OCI-LY1 (cell line): ENCODE results near the gene MEGF8.

Experiments used
- H2AFZ ChIP-seq: fragments of 200-600 bp; sonication (generic), shearing (Covaris generic); 2 replicates; pipeline ENCODE4 v1.6.0; 2014; ENCODE audit warnings: antibody characterized with exemption, mild to moderate bottlenecking, low read length
- H3F3A ChIP-seq: fragments of 200-600 bp; sonication (generic), shearing (Covaris generic); 2 replicates; pipeline ENCODE4 v1.6.0; 2014; ENCODE audit warnings: mild to moderate bottlenecking, antibody characterized with exemption, low read length, moderate library complexity; ENCODE audit not compliant: insufficient read depth
- H3K27ac ChIP-seq: fragments of 200-600 bp; sonication (generic); 2 replicates; pipeline ENCODE4 v1.5.1; 2014; ENCODE audit warnings: low read length, mixed run types, mild to moderate bottlenecking, low read depth; ENCODE audit not compliant: poor library complexity, severe bottlenecking
- H3K27me3 ChIP-seq: fragments of 200-600 bp; sonication (generic); 2 replicates; pipeline ENCODE4 v1.6.0; 2014; ENCODE audit warnings: antibody characterized with exemption, mild to moderate bottlenecking, low read length, moderate library complexity; ENCODE audit not compliant: insufficient read depth
- H3K36me3 ChIP-seq: fragments of 200-600 bp; sonication (generic); 2 replicates; pipeline ENCODE4 v1.6.1; 2014; ENCODE audit warnings: mild to moderate bottlenecking, antibody characterized with exemption, low read length, moderate library complexity, mixed read lengths; ENCODE audit not compliant: insufficient read depth
- H3K4me1 ChIP-seq: fragments of 200-600 bp; sonication (generic); 2 replicates; pipeline ENCODE4 v1.5.1; 2014; ENCODE audit warnings: mild to moderate bottlenecking, low read length, moderate library complexity; ENCODE audit not compliant: insufficient read depth, severe bottlenecking
- H3K4me2 ChIP-seq: fragments of 200-600 bp; sonication (generic), shearing (Covaris generic); 2 replicates; pipeline ENCODE4 v1.6.1; 2014; ENCODE audit warnings: low read length
- H3K4me3 ChIP-seq: fragments of 200-600 bp; sonication (generic); 2 replicates; pipeline ENCODE4 v1.5.1; 2014; ENCODE audit warnings: low read length, low read depth, mild to moderate bottlenecking, mixed read lengths; ENCODE audit not compliant: poor library complexity, severe bottlenecking
- H3K79me2 ChIP-seq: fragments of 200-600 bp; shearing (Covaris generic); 2 replicates; pipeline ENCODE4 v1.6.1; 2016; ENCODE audit warnings: mixed run types, low read length, mixed read lengths; ENCODE audit not compliant: insufficient read depth
- H3K9ac ChIP-seq: fragments of 200-600 bp; sonication (generic), shearing (Covaris generic); 2 replicates; pipeline ENCODE4 v1.6.1; 2014; ENCODE audit warnings: mild to moderate bottlenecking, low read length, mixed read lengths
- H3K9me2 ChIP-seq: fragments of 200-600 bp; sonication (generic), shearing (Covaris generic); 2 replicates; pipeline ENCODE4 v1.6.1; 2014; ENCODE audit warnings: low read depth, mild to moderate bottlenecking, low read length, mixed read lengths
- H3K9me3 ChIP-seq: fragments of 200-600 bp; shearing (Covaris generic); 2 replicates; pipeline ENCODE4 v1.6.1; 2014; ENCODE audit warnings: low read length, mixed read lengths
- H4K20me1 ChIP-seq: fragments of 200-600 bp; sonication (generic), shearing (Covaris generic); 2 replicates; pipeline ENCODE4 v1.6.0; 2016; ENCODE audit warnings: mild to moderate bottlenecking, low read length; ENCODE audit not compliant: insufficient read depth
- EZH2 ChIP-seq: fragments of 200-600 bp; sonication (generic), shearing (Covaris generic); IDR thresholded peaks from 2 replicates; pipeline ENCODE4 v1.8.0; 2017; ENCODE audit warnings: borderline replicate concordance, mixed run types, mild to moderate bottlenecking, antibody characterized with exemption, low read length, moderate library complexity, mixed read lengths
- TF ChIP-seq, protein P1 (sequence below): fragments of 200-600 bp; sonication (generic), shearing (Covaris generic); IDR thresholded peaks from 2 replicates; pipeline ENCODE4 v1.5.1; 2017; ENCODE audit warnings: mild to moderate bottlenecking, antibody characterized with exemption, low read length, moderate library complexity, mixed read lengths

MEGF8 gene

GRCh38 chr19:42356686-42357085 lies 31.3 kb downstream of the MEGF8 start:
- no peak overlapping the region for H3K27ac ChIP-seq
- no peak overlapping the region for H3K4me3 ChIP-seq
- peaks cover 6% of the 10 kb centered on the region for H3K4me1 ChIP-seq
- H3F3A ChIP-seq = no peaks in the 10 kb centered on the region
- no peaks in the 10 kb centered on the region for H3K36me3 ChIP-seq
- no peak overlapping the region for H3K4me2 ChIP-seq
- no peak overlapping the region for H3K9ac ChIP-seq
- H2AFZ ChIP-seq = no peak overlapping the region
- no peaks in the 10 kb centered on the region for H3K9me3 ChIP-seq
- no peaks in the 10 kb centered on the region for H3K9me2 ChIP-seq
- no peaks in the 10 kb centered on the region for H3K79me2 ChIP-seq
- no peak for TF ChIP-seq EZH2
- TF ChIP-seq, protein P1, sequence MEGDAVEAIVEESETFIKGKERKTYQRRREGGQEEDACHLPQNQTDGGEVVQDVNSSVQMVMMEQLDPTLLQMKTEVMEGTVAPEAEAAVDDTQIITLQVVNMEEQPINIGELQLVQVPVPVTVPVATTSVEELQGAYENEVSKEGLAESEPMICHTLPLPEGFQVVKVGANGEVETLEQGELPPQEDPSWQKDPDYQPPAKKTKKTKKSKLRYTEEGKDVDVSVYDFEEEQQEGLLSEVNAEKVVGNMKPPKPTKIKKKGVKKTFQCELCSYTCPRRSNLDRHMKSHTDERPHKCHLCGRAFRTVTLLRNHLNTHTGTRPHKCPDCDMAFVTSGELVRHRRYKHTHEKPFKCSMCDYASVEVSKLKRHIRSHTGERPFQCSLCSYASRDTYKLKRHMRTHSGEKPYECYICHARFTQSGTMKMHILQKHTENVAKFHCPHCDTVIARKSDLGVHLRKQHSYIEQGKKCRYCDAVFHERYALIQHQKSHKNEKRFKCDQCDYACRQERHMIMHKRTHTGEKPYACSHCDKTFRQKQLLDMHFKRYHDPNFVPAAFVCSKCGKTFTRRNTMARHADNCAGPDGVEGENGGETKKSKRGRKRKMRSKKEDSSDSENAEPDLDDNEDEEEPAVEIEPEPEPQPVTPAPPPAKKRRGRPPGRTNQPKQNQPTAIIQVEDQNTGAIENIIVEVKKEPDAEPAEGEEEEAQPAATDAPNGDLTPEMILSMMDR = no peak
- no peaks in the 10 kb centered on the region for H4K20me1 ChIP-seq
- no peaks in the 10 kb centered on the region for H3K27me3 ChIP-seq

DNA sequence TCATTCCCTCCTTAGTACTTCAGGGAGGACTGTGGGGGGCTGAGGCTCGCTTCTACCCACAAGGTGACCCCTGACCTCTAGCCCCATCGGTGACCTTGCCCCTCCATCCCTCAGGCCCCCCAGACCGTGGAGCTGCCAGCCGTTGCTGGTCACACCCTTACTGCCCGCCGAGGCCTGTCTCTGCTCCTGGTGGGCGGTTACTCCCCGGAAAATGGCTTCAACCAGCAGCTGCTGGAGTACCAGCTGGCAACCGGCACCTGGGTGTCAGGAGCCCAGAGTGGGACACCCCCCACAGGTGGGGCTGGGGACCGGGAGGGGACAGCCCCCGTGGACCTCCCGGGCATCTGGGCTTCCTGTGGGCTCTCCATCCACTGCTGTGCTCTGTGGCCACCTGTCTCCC lies 31.9 kb downstream of the MEGF8 start:
- H3F3A ChIP-seq = no peaks in the 10 kb centered on the region
- no peaks in the 10 kb centered on the region for H4K20me1 ChIP-seq
- no peak overlapping the region for H2AFZ ChIP-seq
- no peak overlapping the region for H3K4me2 ChIP-seq
- no peak overlapping the region for H3K9ac ChIP-seq
- H3K9me3 ChIP-seq = no peaks in the 10 kb centered on the region
- TF ChIP-seq EZH2 = no peak
- TF ChIP-seq, protein P1 = no peak
- H3K4me1 ChIP-seq = peaks cover 1% of the 10 kb centered on the region
- H3K36me3 ChIP-seq = no peaks in the 10 kb centered on the region
- no peak overlapping the region for H3K27ac ChIP-seq
- H3K4me3 ChIP-seq = no peak overlapping the region
- H3K27me3 ChIP-seq = no peaks in the 10 kb centered on the region
- H3K9me2 ChIP-seq = no peaks in the 10 kb centered on the region
- no peaks in the 10 kb centered on the region for H3K79me2 ChIP-seq

- Histone ChIP-seq H2AFZ (no peak overlapping the region), H3K9me3 (peaks cover 12% of the 10 kb centered on the region), H3K27ac (no peak overlapping the region), H3K4me3 (no peak overlapping the region), H3K36me3 (peaks cover 19% of the 10 kb centered on the region), H3K27me3 (no peaks in the 10 kb centered on the region), H3K79me2 (no peaks in the 10 kb centered on the region), H4K20me1 (no peaks in the 10 kb centered on the region), H3F3A (no peaks in the 10 kb centered on the region), H3K4me2 (no peak overlapping the region), H3K4me1 (peaks cover 18% of the 10 kb centered on the region), H3K9ac (no peak overlapping the region), H3K9me2 (no peaks in the 10 kb centered on the region)
- no peak for TF ChIP-seq EZH2
- TF ChIP-seq, protein P1 = peak; percentile 31
Measured at GRCh38 chr19:42360787-42361544, 35.5 kb downstream of the MEGF8 start.
